COLO668 (cell line): ENCODE data around the gene C19orf12.
"Not testable (repeated sequence)": the region's sequence is repeated elsewhere in the genome, so short reads cannot be mapped to it uniquely, and the experiment has no call there.

Experiments used
- DNase-seq: peaks from one replicate; lab custom pipeline; 2025; ENCODE audit not compliant: unreplicated experiment; lab: John Stamatoyannopoulos, UW

The C19orf12 gene

GRCh38 chr19:29731331-29731850, 16.3 kb upstream of the C19orf12 start:
- DNase-seq, result no peak

- DNase-seq, result no peak
Measured at GRCh38 chr19:29727906-29728305, 12.8 kb upstream of the C19orf12 start.

- DNase-seq, result no peak
Measured at GRCh38 chr19:29724746-29725145, 9.7 kb upstream of the C19orf12 start.

GRCh38 chr19:29724102-29724641, 9.1 kb upstream of the C19orf12 start:
- DNase-seq, result peak; percentile 14

- no peak for DNase-seq
Measured at GRCh38 chr19:29717051-29717450, 2.0 kb upstream of the C19orf12 start.

GRCh38 chr19:29715701-29716581, 880 bp upstream of the C19orf12 start:
- DNase-seq, result peak; percentile 30

GRCh38 chr19:29714371-29714952, 599 bp downstream of the C19orf12 start:
- no peak for DNase-seq

- DNase-seq, result no peak
Measured at GRCh38 chr19:29712744-29713516, 2.1 kb downstream of the C19orf12 start.

GRCh38 chr19:29711584-29712132, 3.4 kb downstream of the C19orf12 start:
- no peak for DNase-seq

GRCh38 chr19:29709440-29709798, 5.6 kb downstream of the C19orf12 start:
- not testable (repeated sequence) for DNase-seq

- DNase-seq, result no peak
Measured at GRCh38 chr19:29708554-29709439, 6.3 kb downstream of the C19orf12 start.

GRCh38 chr19:29706635-29707034, 8.4 kb downstream of the C19orf12 start:
- no peak for DNase-seq

- no peak for DNase-seq
Measured at GRCh38 chr19:29705706-29706105, 9.4 kb downstream of the C19orf12 start.

- no peak for DNase-seq
Measured at GRCh38 chr19:29704562-29705558, 10.2 kb downstream of the C19orf12 start.

GRCh38 chr19:29702963-29703320, 12.1 kb downstream of the C19orf12 start:
- DNase-seq, result no peak

- DNase-seq, result no peak
Measured at GRCh38 chr19:29702161-29702962, 12.7 kb downstream of the C19orf12 start.

GRCh38 chr19:29700498-29700897, 14.6 kb downstream of the C19orf12 start:
- DNase-seq, result no peak

- no peak for DNase-seq
Measured at GRCh38 chr19:29699861-29700260, 15.2 kb downstream of the C19orf12 start.
